ENCODE data around the gene C9orf78. TPM values are rescaled to one million over a fixed set of nuclear protein-coding genes. Genes with fewer than 3 reads are reported as not detected.

The C9orf78 gene
- total RNA-seq, 1 experiment from 2014 or later: 36.4 TPM

DNA sequence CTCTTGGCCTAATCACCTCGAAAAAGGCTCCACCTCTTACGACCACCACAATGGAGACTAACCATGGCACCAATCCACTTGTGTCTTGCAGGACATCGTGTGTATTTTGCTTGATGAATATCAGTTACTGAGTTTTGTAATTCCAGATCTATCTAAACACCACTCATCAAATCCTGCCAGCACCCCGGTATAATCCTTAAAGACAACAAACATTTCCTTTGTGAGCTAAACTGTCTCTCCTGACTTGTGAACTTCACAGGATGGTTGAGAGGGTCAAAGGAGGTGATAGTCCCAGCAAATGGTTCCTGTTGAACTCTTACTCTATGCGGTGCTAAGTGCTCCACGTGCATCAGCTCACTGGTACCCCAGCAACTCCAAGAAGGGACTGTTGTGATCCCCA is 36.1 kb downstream of the C9orf78 start:
- no peak overlapping the region for H3K4me3 Mint-ChIP-seq
- POLR2A ChIA-PET: no interaction called here
- ATAC-seq: no peak
- DNase-seq (ENCODE audit: low spot score): no peak
- 0 out of 2 replicates have a peak, but pooled peaks cover 6% of the 10 kb centered on the region for H3K27me3 Mint-ChIP-seq (ENCODE audit: low read depth)
- peaks cover 2% of the 10 kb centered on the region for H3K4me1 Mint-ChIP-seq
- no peak overlapping the region for H3K27ac Mint-ChIP-seq
- peaks cover 1% of the 10 kb centered on the region; the same call in 1 of the 2 replicates for H3K36me3 Mint-ChIP-seq
- H3K9me3 Mint-ChIP-seq: no peaks in the 10 kb centered on the region
- TF ChIP-seq, protein P1, sequence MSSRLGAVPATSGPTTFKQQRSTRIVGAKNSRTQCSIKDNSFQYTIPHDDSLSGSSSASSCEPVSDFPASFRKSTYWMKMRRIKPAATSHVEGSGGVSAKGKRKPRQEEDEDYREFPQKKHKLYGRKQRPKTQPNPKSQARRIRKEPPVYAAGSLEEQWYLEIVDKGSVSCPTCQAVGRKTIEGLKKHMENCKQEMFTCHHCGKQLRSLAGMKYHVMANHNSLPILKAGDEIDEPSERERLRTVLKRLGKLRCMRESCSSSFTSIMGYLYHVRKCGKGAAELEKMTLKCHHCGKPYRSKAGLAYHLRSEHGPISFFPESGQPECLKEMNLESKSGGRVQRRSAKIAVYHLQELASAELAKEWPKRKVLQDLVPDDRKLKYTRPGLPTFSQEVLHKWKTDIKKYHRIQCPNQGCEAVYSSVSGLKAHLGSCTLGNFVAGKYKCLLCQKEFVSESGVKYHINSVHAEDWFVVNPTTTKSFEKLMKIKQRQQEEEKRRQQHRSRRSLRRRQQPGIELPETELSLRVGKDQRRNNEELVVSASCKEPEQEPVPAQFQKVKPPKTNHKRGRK (CRISPR knock-in tag; IDR thresholded peaks at IDR 0.05; ENCODE audit: borderline replicate concordance): no peak
- TF ChIP-seq ZNF232 (CRISPR knock-in tag; IDR thresholded peaks at IDR 0.05) (no peak), SMAD3 (CRISPR knock-in tag; IDR thresholded peaks at IDR 0.05; ENCODE audit: borderline replicate concordance) (no peak), MLX (CRISPR knock-in tag; IDR thresholded peaks at IDR 0.05) (no peak), TCF7 (CRISPR knock-in tag; IDR thresholded peaks at IDR 0.05; ENCODE audit: low read depth) (no peak), GABPB1 (CRISPR knock-in tag; IDR thresholded peaks at IDR 0.05) (no peak), GTF2I (CRISPR knock-in tag; conservative IDR thresholded peaks at IDR 0.05) (no peak), OVOL2 (CRISPR knock-in tag; IDR thresholded peaks at IDR 0.05; ENCODE audit: borderline replicate concordance) (no peak), PRRX2 (CRISPR knock-in tag; IDR thresholded peaks at IDR 0.05) (no peak), FOXJ3 (CRISPR knock-in tag; IDR thresholded peaks at IDR 0.05; ENCODE audit: borderline replicate concordance) (no peak), KAT7 (CRISPR knock-in tag; IDR thresholded peaks at IDR 0.05; ENCODE audit: borderline replicate concordance) (no peak), NR1H2 (CRISPR knock-in tag; IDR thresholded peaks at IDR 0.05) (no peak), IRF1 (CRISPR knock-in tag; IDR thresholded peaks at IDR 0.05) (no peak)
- TF ChIP-seq, protein P2, sequence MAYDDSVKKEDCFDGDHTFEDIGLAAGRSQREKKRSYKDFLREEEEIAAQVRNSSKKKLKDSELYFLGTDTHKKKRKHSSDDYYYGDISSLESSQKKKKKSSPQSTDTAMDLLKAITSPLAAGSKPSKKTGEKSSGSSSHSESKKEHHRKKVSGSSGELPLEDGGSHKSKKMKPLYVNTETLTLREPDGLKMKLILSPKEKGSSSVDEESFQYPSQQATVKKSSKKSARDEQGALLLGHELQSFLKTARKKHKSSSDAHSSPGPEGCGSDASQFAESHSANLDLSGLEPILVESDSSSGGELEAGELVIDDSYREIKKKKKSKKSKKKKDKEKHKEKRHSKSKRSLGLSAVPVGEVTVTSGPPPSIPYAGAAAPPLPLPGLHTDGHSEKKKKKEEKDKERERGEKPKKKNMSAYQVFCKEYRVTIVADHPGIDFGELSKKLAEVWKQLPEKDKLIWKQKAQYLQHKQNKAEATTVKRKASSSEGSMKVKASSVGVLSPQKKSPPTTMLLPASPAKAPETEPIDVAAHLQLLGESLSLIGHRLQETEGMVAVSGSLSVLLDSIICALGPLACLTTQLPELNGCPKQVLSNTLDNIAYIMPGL (CRISPR knock-in tag; IDR thresholded peaks at IDR 0.05): no peak
- TF ChIP-seq, protein P3, sequence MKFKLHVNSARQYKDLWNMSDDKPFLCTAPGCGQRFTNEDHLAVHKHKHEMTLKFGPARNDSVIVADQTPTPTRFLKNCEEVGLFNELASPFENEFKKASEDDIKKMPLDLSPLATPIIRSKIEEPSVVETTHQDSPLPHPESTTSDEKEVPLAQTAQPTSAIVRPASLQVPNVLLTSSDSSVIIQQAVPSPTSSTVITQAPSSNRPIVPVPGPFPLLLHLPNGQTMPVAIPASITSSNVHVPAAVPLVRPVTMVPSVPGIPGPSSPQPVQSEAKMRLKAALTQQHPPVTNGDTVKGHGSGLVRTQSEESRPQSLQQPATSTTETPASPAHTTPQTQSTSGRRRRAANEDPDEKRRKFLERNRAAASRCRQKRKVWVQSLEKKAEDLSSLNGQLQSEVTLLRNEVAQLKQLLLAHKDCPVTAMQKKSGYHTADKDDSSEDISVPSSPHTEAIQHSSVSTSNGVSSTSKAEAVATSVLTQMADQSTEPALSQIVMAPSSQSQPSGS (CRISPR knock-in tag; IDR thresholded peaks at IDR 0.05; ENCODE audit: borderline replicate concordance, low read depth): no peak
- TF ChIP-seq, protein P4, sequence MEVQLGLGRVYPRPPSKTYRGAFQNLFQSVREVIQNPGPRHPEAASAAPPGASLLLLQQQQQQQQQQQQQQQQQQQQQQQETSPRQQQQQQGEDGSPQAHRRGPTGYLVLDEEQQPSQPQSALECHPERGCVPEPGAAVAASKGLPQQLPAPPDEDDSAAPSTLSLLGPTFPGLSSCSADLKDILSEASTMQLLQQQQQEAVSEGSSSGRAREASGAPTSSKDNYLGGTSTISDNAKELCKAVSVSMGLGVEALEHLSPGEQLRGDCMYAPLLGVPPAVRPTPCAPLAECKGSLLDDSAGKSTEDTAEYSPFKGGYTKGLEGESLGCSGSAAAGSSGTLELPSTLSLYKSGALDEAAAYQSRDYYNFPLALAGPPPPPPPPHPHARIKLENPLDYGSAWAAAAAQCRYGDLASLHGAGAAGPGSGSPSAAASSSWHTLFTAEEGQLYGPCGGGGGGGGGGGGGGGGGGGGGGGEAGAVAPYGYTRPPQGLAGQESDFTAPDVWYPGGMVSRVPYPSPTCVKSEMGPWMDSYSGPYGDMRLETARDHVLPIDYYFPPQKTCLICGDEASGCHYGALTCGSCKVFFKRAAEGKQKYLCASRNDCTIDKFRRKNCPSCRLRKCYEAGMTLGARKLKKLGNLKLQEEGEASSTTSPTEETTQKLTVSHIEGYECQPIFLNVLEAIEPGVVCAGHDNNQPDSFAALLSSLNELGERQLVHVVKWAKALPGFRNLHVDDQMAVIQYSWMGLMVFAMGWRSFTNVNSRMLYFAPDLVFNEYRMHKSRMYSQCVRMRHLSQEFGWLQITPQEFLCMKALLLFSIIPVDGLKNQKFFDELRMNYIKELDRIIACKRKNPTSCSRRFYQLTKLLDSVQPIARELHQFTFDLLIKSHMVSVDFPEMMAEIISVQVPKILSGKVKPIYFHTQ (CRISPR knock-in tag; IDR thresholded peaks at IDR 0.05): no peak
- TF ChIP-seq, protein P5, sequence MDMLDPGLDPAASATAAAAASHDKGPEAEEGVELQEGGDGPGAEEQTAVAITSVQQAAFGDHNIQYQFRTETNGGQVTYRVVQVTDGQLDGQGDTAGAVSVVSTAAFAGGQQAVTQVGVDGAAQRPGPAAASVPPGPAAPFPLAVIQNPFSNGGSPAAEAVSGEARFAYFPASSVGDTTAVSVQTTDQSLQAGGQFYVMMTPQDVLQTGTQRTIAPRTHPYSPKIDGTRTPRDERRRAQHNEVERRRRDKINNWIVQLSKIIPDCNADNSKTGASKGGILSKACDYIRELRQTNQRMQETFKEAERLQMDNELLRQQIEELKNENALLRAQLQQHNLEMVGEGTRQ (CRISPR knock-in tag; IDR thresholded peaks at IDR 0.05): no peak
- TF ChIP-seq, protein P6, sequence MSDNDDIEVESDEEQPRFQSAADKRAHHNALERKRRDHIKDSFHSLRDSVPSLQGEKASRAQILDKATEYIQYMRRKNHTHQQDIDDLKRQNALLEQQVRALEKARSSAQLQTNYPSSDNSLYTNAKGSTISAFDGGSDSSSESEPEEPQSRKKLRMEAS (CRISPR knock-in tag; IDR thresholded peaks at IDR 0.05): no peak
- TF ChIP-seq, protein P7, sequence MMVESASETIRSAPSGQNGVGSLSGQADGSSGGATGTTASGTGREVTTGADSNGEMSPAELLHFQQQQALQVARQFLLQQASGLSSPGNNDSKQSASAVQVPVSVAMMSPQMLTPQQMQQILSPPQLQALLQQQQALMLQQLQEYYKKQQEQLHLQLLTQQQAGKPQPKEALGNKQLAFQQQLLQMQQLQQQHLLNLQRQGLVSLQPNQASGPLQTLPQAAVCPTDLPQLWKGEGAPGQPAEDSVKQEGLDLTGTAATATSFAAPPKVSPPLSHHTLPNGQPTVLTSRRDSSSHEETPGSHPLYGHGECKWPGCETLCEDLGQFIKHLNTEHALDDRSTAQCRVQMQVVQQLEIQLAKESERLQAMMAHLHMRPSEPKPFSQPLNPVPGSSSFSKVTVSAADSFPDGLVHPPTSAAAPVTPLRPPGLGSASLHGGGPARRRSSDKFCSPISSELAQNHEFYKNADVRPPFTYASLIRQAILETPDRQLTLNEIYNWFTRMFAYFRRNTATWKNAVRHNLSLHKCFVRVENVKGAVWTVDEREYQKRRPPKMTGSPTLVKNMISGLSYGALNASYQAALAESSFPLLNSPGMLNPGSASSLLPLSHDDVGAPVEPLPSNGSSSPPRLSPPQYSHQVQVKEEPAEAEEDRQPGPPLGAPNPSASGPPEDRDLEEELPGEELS (CRISPR knock-in tag; IDR thresholded peaks at IDR 0.05): no peak
- CTCF ChIA-PET: interaction anchor here (0.8 kb wide), 1 partner anchor 9 kb away, joined by 3 read pairs; no protein-coding TSS in a partner anchor
